Activated T-helper 1 cell treated with anti-CD3 and anti-CD28 coated beads, Interleukin-12 subunit alpha, Interleukin-12 subunit beta, Interleukin-2, Interleukin-4 antibody, amounts not matched to agents 30 ng/mL and 10 ng/mL and 1 ng/mL, durations not matched to agents 14 hours and 24 hours and 36 hours (primary cell): ENCODE results near the gene WDFY2. TPM values are rescaled to one million over a fixed set of nuclear protein-coding genes. Genes with fewer than 3 reads are reported as not detected.

Source experiments
- DNase-seq: peaks from one replicate; pipeline ENCODE4 v3.0.0; 2021; ENCODE audit warnings: low spot score
- H3K27ac Mint-ChIP-seq: one replicate; pipeline ENCODE4 v1.8.0; 2021; ENCODE audit warnings: mild to moderate bottlenecking, mixed read lengths
- H3K27me3 Mint-ChIP-seq: one replicate; pipeline ENCODE4 v1.8.0; 2022; ENCODE audit warnings: mild to moderate bottlenecking, moderate library complexity, mixed read lengths; ENCODE audit not compliant: insufficient read depth
- H3K36me3 Mint-ChIP-seq: one replicate; pipeline ENCODE4 v1.8.0; 2021; ENCODE audit warnings: low read depth, mixed read lengths
- H3K4me1 Mint-ChIP-seq: one replicate; pipeline ENCODE4 v1.8.0; 2021; ENCODE audit warnings: low read depth, mixed read lengths
- H3K4me3 Mint-ChIP-seq: one replicate; pipeline ENCODE4 v1.8.0; 2021; ENCODE audit warnings: mild to moderate bottlenecking, moderate library complexity, mixed read lengths
- H3K9me3 Mint-ChIP-seq: one replicate; pipeline ENCODE4 v1.8.0; 2021; ENCODE audit warnings: mixed read lengths
- intact Hi-C: fragments of 100-400 bp; cut with micrococcal nuclease; formaldehyde crosslinking; loops from one replicate; pipeline ENCODE4 v1.15.1; 2024
- total RNA-seq: library from RNA; stranded (reverse); gene quantifications from 2 replicates; pipeline ENCODE4 v1.2.3, GENCODE V29; 2022

Gene WDFY2
- total RNA-seq, 1 donor from 2014 or later, result 7.5 TPM

- no peak for DNase-seq
- Mint-ChIP-seq H3K27ac (no peak overlapping the region), H3K9me3 (no peaks in the 10 kb centered on the region), H3K4me3 (no peak overlapping the region), H3K4me1 (no peaks in the 10 kb centered on the region), H3K36me3 (peaks cover 2% of the 10 kb centered on the region), H3K27me3 (no peaks in the 10 kb centered on the region)
- intact Hi-C loops, result no loop called here
Measured at GRCh38 chr13:51697181-51697580, 112.9 kb downstream of the WDFY2 start.

- Mint-ChIP-seq H3K9me3 (no peaks in the 10 kb centered on the region), H3K27me3 (no peaks in the 10 kb centered on the region), H3K4me1 (no peaks in the 10 kb centered on the region), H3K4me3 (no peak overlapping the region), H3K27ac (no peak overlapping the region), H3K36me3 (peaks cover 2% of the 10 kb centered on the region)
- DNase-seq, result no peak
- intact Hi-C loops, result no loop called here
Measured at GRCh38 chr13:51697855-51698254, 113.6 kb downstream of the WDFY2 start.

GRCh38 chr13:51698352-51698751 is 114.1 kb downstream of the WDFY2 start:
- intact Hi-C loops, result no loop called here
- peaks cover 2% of the 10 kb centered on the region for H3K36me3 Mint-ChIP-seq
- no peaks in the 10 kb centered on the region for H3K4me1 Mint-ChIP-seq
- no peak overlapping the region for H3K4me3 Mint-ChIP-seq
- no peak for DNase-seq
- H3K9me3 Mint-ChIP-seq, result no peaks in the 10 kb centered on the region
- no peak overlapping the region for H3K27ac Mint-ChIP-seq
- H3K27me3 Mint-ChIP-seq, result no peaks in the 10 kb centered on the region

- Mint-ChIP-seq H3K36me3 (peaks cover 16% of the 10 kb centered on the region), H3K27me3 (no peaks in the 10 kb centered on the region), H3K9me3 (peaks cover 4% of the 10 kb centered on the region), H3K4me3 (no peak overlapping the region), H3K27ac (no peak overlapping the region), H3K4me1 (no peaks in the 10 kb centered on the region)
- intact Hi-C loops, result no loop called here
- no peak for DNase-seq
Measured at GRCh38 chr13:51704399-51705313, 120.4 kb downstream of the WDFY2 start.

- Mint-ChIP-seq H3K4me3 (no peak overlapping the region), H3K36me3 (peaks cover 16% of the 10 kb centered on the region)
Measured at GRCh38 chr13:51707461-51707860, 123.2 kb downstream of the WDFY2 start.

GRCh38 chr13:51713807-51714206 is 129.5 kb downstream of the WDFY2 start:
- intact Hi-C loops, result no loop called here
- Mint-ChIP-seq H3K27me3 (no peaks in the 10 kb centered on the region), H3K27ac (no peak overlapping the region), H3K4me3 (no peak overlapping the region), H3K9me3 (no peaks in the 10 kb centered on the region), H3K4me1 (peaks cover 5% of the 10 kb centered on the region), H3K36me3 (no peaks in the 10 kb centered on the region)
- DNase-seq, result no peak

More at GRCh38 chr13:51707461-51707860, 123.2 kb downstream of the WDFY2 start:
- Mint-ChIP-seq H3K27me3 (no peaks in the 10 kb centered on the region), H3K9me3 (peaks cover 4% of the 10 kb centered on the region), H3K27ac (no peak overlapping the region), H3K4me1 (no peaks in the 10 kb centered on the region)
- intact Hi-C loops, result no loop called here
- no peak for DNase-seq

GRCh38 chr13:51714663-51715168 is 130.5 kb downstream of the WDFY2 start:
- no peaks in the 10 kb centered on the region for H3K9me3 Mint-ChIP-seq
- intact Hi-C loops, result no loop called here
- peaks cover 5% of the 10 kb centered on the region for H3K4me1 Mint-ChIP-seq
- H3K36me3 Mint-ChIP-seq, result no peaks in the 10 kb centered on the region
- H3K4me3 Mint-ChIP-seq, result no peak overlapping the region
- no peak for DNase-seq
- H3K27me3 Mint-ChIP-seq, result no peaks in the 10 kb centered on the region
- no peak overlapping the region for H3K27ac Mint-ChIP-seq

GRCh38 chr13:51715613-51716012 is 131.4 kb downstream of the WDFY2 start:
- no peak overlapping the region for H3K4me3 Mint-ChIP-seq
- no peak overlapping the region for H3K27ac Mint-ChIP-seq
- H3K27me3 Mint-ChIP-seq, result no peaks in the 10 kb centered on the region
- H3K9me3 Mint-ChIP-seq, result no peaks in the 10 kb centered on the region
- no peak for DNase-seq
- peaks cover 5% of the 10 kb centered on the region for H3K4me1 Mint-ChIP-seq
- no peaks in the 10 kb centered on the region for H3K36me3 Mint-ChIP-seq
- intact Hi-C loops, result no loop called here

- H3K4me3 Mint-ChIP-seq, result no peak overlapping the region
- no peaks in the 10 kb centered on the region for H3K9me3 Mint-ChIP-seq
- intact Hi-C loops, result no loop called here
- peaks cover 5% of the 10 kb centered on the region for H3K4me1 Mint-ChIP-seq
- H3K27ac Mint-ChIP-seq, result no peak overlapping the region
- no peak for DNase-seq
- no peaks in the 10 kb centered on the region for H3K36me3 Mint-ChIP-seq
- no peaks in the 10 kb centered on the region for H3K27me3 Mint-ChIP-seq
Measured at GRCh38 chr13:51717786-51718398, 133.6 kb downstream of the WDFY2 start.

GRCh38 chr13:51719394-51719793 is 135.1 kb downstream of the WDFY2 start:
- Mint-ChIP-seq H3K27me3 (no peaks in the 10 kb centered on the region), H3K4me3 (no peak overlapping the region), H3K4me1 (no peaks in the 10 kb centered on the region), H3K9me3 (no peaks in the 10 kb centered on the region), H3K27ac (no peak overlapping the region), H3K36me3 (no peaks in the 10 kb centered on the region)
- intact Hi-C loops, result no loop called here
- no peak for DNase-seq

- peaks cover 1% of the 10 kb centered on the region for H3K36me3 Mint-ChIP-seq
- H3K27ac Mint-ChIP-seq, result no peak overlapping the region
- H3K27me3 Mint-ChIP-seq, result no peaks in the 10 kb centered on the region
- no peak for DNase-seq
- H3K4me3 Mint-ChIP-seq, result no peak overlapping the region
- H3K4me1 Mint-ChIP-seq, result no peaks in the 10 kb centered on the region
- intact Hi-C loops, result loop anchor here (10.0 kb wide), 1 partner anchor 47 kb away; no protein-coding TSS in a partner anchor
- H3K9me3 Mint-ChIP-seq, result no peaks in the 10 kb centered on the region
Measured at GRCh38 chr13:51721496-51721895, 137.2 kb downstream of the WDFY2 start.

GRCh38 chr13:51723529-51723928 is 139.3 kb downstream of the WDFY2 start:
- no peak for DNase-seq
- Mint-ChIP-seq H3K27ac (no peak overlapping the region), H3K9me3 (no peaks in the 10 kb centered on the region), H3K36me3 (peaks cover 1% of the 10 kb centered on the region), H3K27me3 (no peaks in the 10 kb centered on the region), H3K4me1 (no peaks in the 10 kb centered on the region), H3K4me3 (no peak overlapping the region)
- intact Hi-C loops, result loop anchor here (10.0 kb wide), 1 partner anchor 49 kb away; no protein-coding TSS in a partner anchor

- intact Hi-C loops, result loop anchor here (10.0 kb wide), 1 partner anchor 50 kb away; no protein-coding TSS in a partner anchor
- Mint-ChIP-seq H3K9me3 (no peaks in the 10 kb centered on the region), H3K27ac (no peak overlapping the region), H3K4me3 (no peak overlapping the region), H3K4me1 (no peaks in the 10 kb centered on the region), H3K36me3 (peaks cover 1% of the 10 kb centered on the region), H3K27me3 (no peaks in the 10 kb centered on the region)
- DNase-seq, result no peak
Measured at GRCh38 chr13:51724721-51725120, 140.5 kb downstream of the WDFY2 start.
